HG02798 (cell line): Measurements from ENCODE around the gene PSRC1.

Source experiments
- ATAC-seq: cut with Tn5 transposase; IDR thresholded peaks from one replicate; pipeline ENCODE4 v1.9.1; 2021; ENCODE audit warnings: mild to moderate bottlenecking; ENCODE audit not compliant: unreplicated experiment, poor library complexity

The PSRC1 gene

DNA sequence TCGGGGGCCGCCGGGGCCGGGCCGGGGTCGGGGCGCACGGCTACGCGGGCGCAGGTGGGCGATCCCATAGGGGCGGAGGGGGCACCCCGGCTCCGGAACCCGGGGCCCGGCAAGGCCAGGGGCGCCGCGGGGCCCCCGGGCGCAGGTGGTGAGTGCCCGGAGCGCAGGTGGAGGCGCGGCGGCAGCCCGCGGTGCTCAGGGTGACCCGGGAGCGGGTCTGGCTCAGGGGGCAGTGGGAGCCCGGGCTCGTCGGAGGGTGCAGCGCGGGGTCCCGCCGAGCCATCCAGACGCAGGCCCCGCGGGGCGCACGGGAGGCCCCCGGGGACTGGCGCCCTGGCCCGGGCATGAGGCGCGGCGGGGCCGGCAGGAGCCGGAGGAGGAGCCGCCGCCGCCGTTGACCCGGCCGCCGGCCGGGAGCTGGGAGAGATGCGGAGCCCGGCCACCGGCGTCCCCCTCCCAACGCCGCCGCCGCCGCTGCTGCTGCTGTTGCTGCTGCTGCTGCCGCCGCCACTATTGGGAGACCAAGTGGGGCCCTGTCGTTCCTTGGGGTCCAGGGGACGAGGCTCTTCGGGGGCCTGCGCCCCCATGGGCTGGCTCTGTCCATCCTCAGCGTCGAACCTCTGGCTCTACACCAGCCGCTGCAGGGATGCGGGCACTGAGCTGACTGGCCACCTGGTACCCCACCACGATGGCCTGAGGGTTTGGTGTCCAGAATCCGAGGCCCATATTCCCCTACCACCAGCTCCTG lies 33.1 kb downstream of the PSRC1 start:
- peak; percentile 32 for ATAC-seq

DNA sequence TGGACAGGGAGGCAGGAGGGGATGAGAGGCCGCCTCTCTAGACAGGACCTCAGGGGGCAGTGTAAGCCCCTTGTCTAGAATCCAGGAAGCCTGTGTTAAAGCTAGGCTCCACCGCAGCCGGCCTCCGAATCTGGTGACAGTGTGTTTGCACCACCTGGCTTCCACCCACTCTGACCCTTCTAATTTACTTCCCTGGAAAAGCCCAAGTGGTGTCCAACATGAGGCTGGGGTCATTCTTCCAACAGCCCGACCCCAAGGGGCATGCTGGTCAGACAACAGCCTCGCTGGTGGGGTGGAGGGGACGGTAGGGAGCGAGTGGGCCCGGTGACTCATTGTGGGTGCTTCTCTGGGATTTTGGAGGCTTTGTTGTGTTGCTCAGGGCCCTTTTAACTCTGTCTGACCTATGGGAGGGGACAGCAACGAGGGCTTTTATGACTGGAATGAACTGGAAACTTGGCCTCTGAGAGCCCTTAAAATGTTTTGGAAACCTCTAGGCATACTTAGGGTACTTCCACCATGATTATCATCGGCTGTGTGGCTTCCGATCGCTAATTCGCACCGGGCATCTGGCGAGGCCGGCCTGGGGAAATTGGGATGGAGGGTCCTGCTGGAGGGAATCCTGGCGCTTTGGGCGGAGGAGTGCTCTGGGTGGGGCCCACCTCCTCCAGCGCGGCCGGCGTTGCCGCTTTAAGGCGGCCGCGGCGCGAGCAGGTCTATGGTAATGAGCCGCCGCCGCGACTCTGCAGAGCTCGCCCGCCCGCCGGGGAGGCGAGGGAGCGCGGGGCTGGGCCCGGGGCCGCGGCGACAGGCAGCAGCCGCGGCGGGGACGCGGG lies 33.9 kb downstream of the PSRC1 start, which contains the start of gene CELSR2:
TSS of gene CELSR2 (plus strand) at position 743 of the 833 bp plus-strand sequence. CDS start 541 bp downstream, outside the sequence.
- peak; percentile 85 for ATAC-seq

DNA sequence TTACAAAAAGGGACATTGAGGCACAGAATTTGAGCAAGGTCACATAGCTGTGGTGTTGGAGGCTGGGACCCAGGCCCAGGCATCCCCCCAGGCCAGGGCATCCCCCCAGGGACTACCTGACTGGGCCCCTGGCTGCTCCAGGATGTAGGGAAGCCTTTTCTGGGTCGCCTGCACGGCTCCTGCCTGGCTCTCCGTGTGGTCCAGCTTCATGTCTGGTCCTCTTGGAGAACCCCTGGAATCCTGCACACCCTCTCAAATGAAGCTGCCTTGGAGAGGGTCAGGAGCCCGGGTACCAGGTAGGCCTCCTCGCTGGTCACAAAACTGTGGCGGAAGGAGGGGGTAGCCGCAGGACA lies 34.5 kb downstream of the PSRC1 start:
- ATAC-seq, result no peak

DNA sequence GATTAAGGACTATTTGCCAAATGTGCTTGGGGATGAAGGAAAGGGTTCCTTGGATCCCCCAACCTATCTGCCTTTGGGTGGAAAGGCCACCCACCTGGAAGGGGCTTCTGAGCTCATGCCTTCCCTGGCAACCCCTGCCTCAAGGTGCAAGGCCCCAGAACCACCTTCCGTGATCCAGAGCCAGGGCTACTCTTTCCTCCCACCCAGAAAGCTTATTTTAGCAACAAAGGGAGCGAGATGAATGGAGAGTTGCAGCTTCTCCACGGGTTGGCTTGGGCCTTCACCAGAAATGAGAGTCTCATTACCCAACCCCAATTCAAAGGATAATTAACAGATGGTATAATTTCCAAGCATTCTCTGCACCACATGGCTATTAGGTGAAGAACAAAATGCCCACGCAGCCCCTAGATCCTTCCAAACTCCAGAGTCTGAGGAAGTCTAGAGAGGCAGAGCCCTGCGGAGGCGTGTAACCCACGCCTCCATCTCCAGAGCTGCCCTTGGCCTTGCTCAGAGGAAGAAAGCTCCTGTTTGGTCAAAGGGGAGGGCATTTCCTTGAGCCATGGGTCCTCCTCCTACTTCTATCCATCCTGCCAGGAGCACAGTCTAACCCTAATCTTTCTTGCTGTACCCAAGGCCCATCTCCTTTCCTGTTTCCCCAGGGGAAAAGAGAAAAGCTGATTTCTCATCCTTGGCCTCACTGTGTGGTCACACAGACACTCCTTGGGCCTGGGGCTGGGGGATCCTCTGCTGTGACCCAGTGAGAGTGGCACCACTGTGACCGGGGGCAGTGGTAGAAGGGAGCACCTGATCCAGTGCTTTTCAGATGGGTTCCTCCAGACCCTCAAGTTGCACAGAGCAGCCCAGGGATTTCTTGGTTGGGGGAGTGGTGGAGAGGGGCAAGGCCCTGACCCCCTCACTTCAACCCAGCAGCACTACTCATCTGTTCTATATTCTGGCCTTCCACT lies 35.3 kb downstream of the PSRC1 start:
- ATAC-seq, result no peak

DNA sequence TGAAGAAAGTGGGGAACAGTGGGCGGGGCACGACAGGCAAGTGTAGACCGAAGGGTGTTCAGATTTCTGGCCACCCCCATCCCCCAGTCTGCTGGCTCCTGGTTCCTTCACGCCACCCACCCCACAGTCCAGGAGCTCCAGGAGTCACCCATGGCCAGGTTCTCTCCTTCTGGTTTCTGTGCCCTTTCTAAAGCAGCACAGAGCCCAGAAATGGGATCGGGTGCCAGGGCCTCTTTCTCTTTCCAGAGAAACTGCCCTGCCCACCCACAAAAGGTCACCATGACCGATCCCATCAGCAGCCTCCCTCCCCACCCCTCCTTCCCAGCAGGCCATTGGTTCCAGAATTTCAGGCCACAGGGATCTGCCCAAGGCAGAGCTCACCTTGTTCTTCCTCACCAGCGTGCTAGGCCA lies 36.8 kb downstream of the PSRC1 start:
- ATAC-seq, result no peak

DNA sequence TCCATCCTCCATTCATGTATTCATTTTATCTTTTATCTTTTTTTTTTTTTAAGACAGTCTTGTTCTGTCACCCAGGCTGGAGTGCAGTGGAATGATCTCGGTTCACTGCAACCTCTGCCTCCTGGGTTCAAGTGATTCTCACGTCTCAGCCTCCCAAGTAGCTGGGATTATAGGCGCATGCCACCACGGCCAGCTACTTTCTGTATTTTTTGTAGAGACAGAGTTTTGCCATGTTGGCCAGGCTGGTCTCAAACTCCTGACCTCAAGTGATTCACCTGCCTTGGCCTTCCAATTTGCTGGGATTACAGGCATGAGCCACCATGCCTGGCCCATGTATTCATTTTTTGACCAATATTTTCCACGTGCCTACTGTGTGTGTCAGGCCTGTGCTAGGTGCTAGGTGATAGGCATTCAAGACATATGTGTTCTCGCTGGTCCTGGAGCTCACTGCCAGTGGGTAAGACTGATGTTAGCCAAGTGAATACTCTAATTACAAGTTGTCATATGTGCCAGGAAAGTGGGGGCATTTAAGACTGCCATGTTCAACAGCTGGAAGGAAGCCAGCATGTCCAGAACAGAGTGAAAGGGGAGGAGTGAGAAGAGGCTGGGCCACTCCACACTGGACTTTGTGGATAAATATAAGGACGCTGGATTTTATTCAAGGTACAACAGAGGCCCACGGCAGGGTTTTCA lies 38.9 kb downstream of the PSRC1 start:
- no peak for ATAC-seq

DNA sequence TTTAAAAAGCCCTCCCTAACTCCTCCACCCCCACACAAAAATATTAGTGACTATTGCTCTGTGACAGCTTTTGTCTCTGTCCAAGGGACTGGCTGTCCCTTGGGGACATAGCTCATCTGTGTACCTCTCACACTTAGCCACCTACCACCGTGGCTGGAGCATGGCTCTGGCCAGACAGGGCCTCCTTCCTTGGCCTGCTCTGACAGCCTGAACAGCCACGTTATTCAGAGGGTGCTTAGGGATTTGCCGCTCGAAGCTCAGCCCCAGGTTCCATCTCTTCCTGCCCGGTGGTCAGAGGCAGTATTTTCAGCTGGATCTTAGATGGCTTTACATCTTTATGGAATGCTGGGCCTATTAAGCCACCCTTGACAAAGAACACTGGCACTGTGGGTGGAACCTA lies 39.7 kb downstream of the PSRC1 start:
- ATAC-seq, result no peak

DNA sequence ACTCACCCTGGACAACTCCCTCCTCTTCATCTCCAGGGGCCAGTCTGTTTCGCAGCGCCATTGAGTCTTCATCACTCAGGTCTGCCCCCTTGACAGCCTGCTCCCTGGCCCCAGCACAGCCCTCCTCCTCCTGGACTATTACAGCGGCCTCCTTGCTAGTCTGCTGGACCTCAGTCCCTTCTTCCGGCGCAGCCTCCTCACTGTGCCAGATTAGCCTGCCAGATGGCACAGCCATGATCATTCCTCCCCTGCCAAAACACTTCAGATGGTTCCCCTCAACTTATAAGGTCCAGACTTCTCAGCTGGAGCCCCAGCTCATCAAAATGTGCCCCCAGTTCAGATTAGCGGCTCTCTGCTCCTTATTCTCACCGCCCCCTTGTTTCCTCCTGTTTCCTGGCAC lies 40.6 kb downstream of the PSRC1 start:
- no peak for ATAC-seq

DNA sequence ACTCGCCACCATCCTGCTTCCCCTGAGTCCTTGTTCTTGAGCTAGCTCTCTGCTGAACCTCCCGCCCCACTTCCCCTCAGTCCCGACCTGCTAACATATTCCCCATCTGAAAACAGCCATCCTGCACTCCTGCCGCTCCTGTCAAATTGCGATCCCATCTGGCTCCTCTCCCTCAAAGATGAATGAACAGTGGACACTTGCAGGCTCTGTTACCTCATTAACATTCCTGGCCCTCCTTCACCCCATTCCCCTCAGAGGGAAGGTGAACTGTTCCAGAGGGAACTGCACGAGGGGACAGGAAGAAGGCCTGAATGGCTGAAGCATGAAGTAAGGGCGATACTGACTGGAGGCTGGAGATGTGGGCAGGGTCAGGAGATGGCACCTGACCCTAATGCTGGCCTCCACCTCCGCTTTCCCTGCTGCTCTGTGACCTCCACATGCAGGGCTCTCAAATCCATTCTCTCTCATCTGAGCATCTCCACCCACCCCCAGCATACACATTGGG lies 41.1 kb downstream of the PSRC1 start:
- no peak for ATAC-seq

DNA sequence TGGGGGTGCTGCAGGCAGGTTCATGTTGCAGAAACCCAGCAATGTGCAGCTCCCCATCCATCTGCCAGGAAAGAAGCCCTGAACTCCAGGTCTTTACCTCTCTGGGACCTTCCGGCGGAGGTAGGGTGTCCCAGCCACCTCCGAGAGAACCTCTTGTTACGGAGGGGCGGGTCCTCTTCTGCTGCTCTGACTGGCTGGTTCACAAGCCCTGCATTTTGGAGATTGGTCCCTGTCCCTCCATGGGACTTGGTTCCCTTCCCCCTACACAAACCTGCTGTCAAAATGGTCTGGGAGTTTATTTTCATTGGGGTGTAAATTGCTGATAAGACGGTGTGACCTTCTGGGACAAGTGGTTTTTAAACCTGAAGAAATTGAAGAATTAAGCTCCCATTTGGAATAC lies 41.6 kb downstream of the PSRC1 start:
- ATAC-seq, result no peak

DNA sequence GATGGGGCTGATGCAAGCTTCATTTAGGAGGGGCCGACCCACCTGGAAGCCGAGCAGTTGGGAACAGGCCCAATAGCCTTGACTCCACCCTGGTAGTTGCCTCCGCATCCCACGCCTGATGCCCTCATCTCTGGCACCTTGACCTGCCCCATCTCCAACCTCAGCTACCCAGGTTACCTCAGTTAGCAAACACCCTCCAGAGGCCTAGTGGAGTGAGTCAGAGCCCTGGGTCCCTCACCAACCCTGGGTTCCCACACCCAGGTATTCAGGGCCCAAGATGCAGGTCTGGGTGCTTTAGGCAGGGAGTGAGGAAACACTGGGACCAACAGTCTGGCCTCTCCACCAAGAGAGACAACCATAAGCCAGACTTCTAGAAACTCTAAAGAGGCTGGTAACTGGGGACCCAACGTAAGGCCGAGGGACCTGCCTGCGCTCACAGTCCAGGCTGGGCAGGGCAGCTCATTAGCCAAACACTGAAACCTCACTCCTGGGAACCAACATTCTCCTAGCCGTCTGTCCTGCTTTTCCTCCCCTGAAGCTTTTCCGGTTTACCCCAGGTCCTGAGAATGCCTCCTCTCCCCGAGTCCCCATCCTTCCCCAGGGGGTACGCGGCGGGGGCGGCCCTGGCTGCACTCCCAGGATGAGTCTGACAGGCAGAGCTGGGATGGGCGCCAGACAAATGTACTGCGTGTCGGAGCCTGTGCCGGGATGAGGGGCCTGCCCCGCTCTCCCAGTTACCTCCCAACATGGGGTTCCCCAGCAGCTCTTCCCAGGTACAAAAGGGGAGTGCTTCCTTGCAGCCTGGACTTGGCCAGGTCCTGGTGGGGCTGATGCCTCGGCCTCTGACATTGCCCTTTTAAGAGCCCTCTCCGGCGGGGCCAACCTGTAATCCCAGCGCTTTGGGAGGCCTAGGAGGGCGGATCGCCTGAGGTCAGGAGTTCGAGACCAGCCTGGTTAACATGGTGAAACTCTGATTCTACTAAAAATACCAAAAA lies 42.5 kb downstream of the PSRC1 start:
- no peak for ATAC-seq

DNA sequence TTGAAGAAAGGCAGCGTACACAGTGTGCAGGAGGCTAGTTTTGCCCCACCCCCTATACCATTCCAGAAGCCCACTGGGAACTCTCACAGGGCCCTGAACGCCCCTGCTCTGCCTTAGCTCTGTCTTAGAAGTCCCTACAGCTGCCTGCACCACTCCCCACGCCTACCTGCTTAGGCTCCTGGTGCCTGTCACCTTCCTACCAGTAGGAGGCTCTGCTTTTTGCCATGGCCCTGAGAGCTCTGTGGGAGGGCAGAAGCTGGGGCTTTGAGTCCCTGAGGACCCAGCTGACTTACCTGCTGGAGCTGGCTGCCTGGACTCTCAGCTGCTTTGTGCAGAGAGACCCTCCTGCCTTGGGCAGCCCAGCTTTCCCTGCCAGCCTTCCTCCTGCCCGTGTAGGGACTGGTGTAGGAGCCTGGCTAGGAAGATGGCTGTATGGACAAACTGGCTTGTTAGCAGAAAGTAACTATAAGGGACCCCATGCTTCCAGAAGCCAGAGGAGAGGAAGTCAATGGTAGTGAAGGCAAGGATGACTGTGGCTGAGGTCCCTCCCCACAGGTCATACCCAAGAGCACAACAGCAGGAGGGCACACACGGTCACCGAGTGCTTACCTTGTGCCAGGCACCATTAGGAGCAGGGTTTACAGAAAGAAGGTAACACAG lies 43.4 kb downstream of the PSRC1 start:
- ATAC-seq, result peak; percentile 75

DNA sequence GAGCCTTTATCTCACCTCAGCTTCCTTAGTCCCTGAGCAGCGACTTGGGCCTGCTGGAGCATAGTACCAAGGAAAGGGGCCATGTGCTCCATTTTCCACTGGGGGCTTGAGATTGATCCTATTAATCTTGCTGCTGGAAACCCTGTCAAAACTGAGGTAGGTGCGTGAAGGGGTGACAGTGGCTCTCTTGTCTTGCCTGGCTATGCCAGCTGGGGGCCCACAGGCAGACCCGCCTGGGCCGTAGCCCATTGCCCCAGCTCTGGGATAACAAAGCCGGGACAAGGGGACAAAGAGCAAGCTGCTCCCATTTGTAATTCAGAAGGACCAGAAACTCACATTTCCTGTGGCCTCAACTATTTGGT lies 43.9 kb downstream of the PSRC1 start:
- ATAC-seq, result no peak

DNA sequence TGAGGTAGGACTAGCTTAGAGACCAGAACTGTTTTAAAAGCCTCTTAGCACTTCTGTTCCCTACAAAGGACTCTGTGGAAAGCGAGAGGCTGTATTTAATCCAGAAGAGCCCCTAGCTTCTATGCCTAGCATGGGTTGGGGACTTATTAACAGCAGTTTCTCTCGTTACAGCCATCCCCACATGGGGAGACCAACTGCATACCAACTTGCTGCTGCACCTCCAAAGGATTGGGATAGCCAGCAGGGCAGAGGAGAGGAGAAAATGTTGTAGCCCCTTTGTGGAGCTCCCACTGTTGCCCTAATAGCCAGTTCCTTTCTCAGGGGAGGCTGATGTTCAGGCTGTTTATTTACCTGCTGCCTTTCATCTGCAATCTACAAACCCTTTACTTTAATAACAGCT lies 44.6 kb downstream of the PSRC1 start:
- no peak for ATAC-seq

DNA sequence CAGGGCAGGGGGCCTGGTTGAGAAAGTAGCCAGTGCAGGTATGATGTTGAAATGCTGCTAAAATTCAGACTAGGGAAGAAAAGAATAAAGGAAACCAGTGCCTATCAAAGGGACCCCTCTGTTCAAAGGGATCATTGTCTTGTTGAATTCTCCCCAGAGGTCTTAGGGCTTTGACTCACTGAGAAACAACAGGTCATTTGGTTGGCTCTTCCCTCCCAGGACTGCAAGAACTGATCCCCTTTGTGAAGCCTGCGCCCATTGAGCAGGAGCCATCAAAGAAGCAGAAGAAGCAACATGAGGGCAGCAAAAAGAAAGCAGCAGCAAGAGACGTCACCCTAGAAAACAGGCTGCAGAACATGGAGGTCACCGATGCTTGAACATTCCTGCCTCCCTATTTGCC lies 45.4 kb downstream of the PSRC1 start:
- ATAC-seq, result no peak

DNA sequence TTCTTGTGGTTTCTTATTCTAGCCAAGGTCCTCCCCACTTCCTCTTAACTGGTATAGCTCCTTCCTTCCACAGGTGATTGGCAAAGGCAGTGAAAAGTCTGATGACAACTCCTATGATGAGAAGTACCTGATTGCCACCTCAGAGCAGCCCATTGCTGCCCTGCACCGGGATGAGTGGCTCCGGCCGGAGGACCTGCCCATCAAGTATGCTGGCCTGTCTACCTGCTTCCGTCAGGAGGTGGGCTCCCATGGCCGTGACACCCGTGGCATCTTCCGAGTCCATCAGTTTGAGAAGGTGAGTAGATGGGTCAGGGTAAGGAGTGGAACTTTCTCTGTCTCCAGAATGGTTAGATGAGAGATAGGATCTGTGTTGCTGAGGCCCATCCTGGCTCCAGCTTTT lies 47.8 kb downstream of the PSRC1 start:
- no peak for ATAC-seq

DNA sequence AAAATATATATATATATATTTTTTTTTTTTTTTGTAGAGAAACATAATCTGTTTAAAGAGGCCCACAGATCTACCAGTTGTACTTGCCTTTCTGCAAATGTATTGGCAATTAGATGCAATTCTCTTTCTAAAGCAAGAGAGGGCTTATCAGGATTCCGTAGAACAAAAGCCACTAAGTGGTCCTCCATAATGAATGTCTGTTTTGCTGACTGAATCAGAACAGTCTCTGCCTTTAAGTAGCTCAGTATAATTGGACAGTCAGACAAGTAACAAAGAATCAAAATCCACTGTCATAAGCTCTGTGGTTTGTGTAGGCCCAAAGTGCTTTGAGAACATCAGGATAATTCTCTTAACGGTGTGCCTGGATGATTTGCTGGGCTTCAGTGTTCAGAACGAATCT lies 51.9 kb downstream of the PSRC1 start:
- ATAC-seq, result no peak
